ENCODE measurements around the gene PRPH. TPM values are rescaled to one million over a fixed set of nuclear protein-coding genes. Genes with fewer than 3 reads are reported as not detected.

PRPH gene
- total and polyA plus RNA-seq, 8 donors: 0.45 to 14.5 (median 9.0) TPM; not detected in 3

- Histone ChIP-seq H3K4me1 (no peaks in the 10 kb centered on the region), H3K36me3 (peaks cover 38 to 47% (median 45%) of the 10 kb centered on the region in 4 donors), H3K27ac (no peak overlapping the region), H3K9me3 (no peaks in the 10 kb centered on the region), H3K4me3 (no peak overlapping the region), H3K27me3 (no peaks in the 10 kb centered on the region)
- intact Hi-C loops (cut with DNase I; ENCODE audit: low total_unique reads): no loop called here
- no peak for DNase-seq
- WGBS, 5 donors: 68 to 80% (median 72%) methylated on average over 7 of the region's 7 CpGs
- no peak for TF ChIP-seq POLR2A (IDR thresholded peaks at IDR 0.05)
- TF ChIP-seq CTCF (IDR thresholded peaks at IDR 0.05): no peak
- TF ChIP-seq EP300 (IDR thresholded peaks at IDR 0.05): no peak
- no peak for TF ChIP-seq POLR2AphosphoS5 (IDR thresholded peaks at IDR 0.05)
These were observed 20.4 kb upstream of the PRPH start for GRCh38 chr12:49274396-49275069.

GRCh38 chr12:49276304-49277290 is 18.4 kb upstream of the PRPH start:
- DNase-seq: no peak
- no peaks in the 10 kb centered on the region for H3K9me3 ChIP-seq
- H3K27me3 ChIP-seq: no peaks in the 10 kb centered on the region
- H3K27ac ChIP-seq: no peak overlapping the region
- peaks cover 0 to 4% (median 0%) of the 10 kb centered on the region in 4 donors for H3K4me1 ChIP-seq
- no peak overlapping the region for H3K4me3 ChIP-seq
- WGBS, 5 donors: 63 to 74% (median 72%) methylated on average over 12 to 13 of the region's 13 CpGs
- intact Hi-C loops (cut with DNase I; ENCODE audit: low total_unique reads): no loop called here
- TF ChIP-seq POLR2AphosphoS5 (IDR thresholded peaks at IDR 0.05) (no peak), CTCF (IDR thresholded peaks at IDR 0.05) (no peak), EP300 (IDR thresholded peaks at IDR 0.05) (no peak), POLR2A (IDR thresholded peaks at IDR 0.05) (no peak)
- H3K36me3 ChIP-seq: peaks cover 17 to 26% (median 24%) of the 10 kb centered on the region in 4 donors

GRCh38 chr12:49277466-49277865 is 17.5 kb upstream of the PRPH start:
- WGBS, 5 donors: 86 to 96% (median 92%) methylated on average over 6 to 7 of the region's 7 CpGs

More at GRCh38 chr12:49277466-49277865, 17.5 kb upstream of the PRPH start:
- peaks cover 0 to 4% (median 0%) of the 10 kb centered on the region in 3 donors for H3K27me3 ChIP-seq
- no peaks in the 10 kb centered on the region for H3K9me3 ChIP-seq
- intact Hi-C loops (cut with DNase I; ENCODE audit: low total_unique reads): no loop called here
- H3K27ac ChIP-seq: no peak overlapping the region
- no peak for DNase-seq
- peaks cover 13 to 17% (median 16%) of the 10 kb centered on the region in 4 donors for H3K36me3 ChIP-seq
- no peak for TF ChIP-seq EP300 (IDR thresholded peaks at IDR 0.05)
- no peak for TF ChIP-seq POLR2AphosphoS5 (IDR thresholded peaks at IDR 0.05)
- TF ChIP-seq CTCF (IDR thresholded peaks at IDR 0.05): no peak
- no peak for TF ChIP-seq POLR2A (IDR thresholded peaks at IDR 0.05)
- peaks cover 0 to 4% (median 0%) of the 10 kb centered on the region in 4 donors for H3K4me1 ChIP-seq
- no peak overlapping the region for H3K4me3 ChIP-seq
